ENCODE results near the gene ANKRD33B. TPM values are rescaled to one million over a fixed set of nuclear protein-coding genes. Genes with fewer than 3 reads are reported as not detected.

Gene ANKRD33B
- total RNA-seq, 2 donors from 2014 or later = 10.9 to 18.9 TPM

DNA sequence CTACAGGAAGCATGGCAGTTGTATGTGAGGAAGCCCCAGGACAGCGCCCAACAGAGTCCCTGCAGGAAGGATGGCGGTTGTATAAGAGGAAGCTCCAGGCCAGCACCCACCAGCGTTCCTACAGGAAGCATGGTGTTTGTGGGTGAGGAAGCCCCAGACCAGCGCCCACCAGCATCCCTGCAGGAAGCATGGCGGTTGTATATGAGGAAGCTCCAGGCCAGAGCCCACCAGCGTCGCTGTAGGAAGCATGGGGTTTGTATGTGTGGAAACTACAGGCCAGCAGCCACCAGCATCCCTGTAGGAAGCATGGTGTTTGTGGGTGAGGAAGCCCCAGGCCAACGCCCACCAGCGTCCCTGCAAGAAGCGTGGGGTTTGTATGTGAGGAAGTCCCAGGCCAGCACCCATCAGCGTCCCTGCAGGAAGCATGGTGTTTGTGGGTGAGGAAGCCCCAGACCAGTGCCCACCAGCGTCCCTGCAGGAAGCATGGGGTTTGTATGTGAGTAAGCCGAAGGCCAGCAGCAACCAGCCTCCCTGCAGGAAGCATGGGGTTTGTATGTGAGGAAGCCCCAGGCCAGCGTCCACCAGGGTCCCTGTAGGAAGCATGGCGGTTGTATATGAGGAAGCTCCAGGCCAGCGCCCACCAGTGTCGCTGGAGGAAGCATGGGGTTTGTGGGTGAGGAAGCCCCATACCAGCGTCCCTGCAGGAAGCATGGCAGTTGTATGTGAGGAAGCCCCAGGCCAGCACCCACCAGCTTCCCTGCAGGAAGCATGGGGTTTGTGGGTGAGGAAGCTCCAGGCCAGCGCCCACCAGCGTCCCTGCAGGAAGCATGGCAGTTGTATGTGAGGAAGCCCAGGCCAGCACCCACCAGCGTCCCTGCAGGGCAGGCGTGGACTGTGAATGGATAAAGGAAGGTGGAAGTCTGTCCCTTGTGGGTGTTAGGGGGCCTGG lies 118.1 kb downstream of the ANKRD33B start:
- Mint-ChIP-seq H3K27ac (peak overlapping the region; percentile 20 to 47), H3K36me3 (peaks cover 23% of the 10 kb centered on the region), H3K4me3 (peak overlapping the region; percentile 41), H3K27me3 (no peaks in the 10 kb centered on the region), H3K9me3 (no peaks in the 10 kb centered on the region), H3K4me1 (ENCODE audit: low read depth in 2 of 2) (peaks cover 37 to 53% of the 10 kb centered on the region in 2 donors)
- ATAC-seq (peak in 1 of 2 donors; percentile 57), DNase-seq (ENCODE audit: low spot score) (no peak)

- Mint-ChIP-seq H3K4me3 (no peak overlapping the region), H3K36me3 (peaks cover 14% of the 10 kb centered on the region), H3K9me3 (no peaks in the 10 kb centered on the region), H3K27me3 (no peaks in the 10 kb centered on the region), H3K27ac (peak overlapping the region; percentile 40 to 47), H3K4me1 (ENCODE audit: low read depth in 2 of 2) (peaks cover 37 to 53% of the 10 kb centered on the region in 2 donors)
- peak; percentile 19 to 22 for ATAC-seq
- DNase-seq (ENCODE audit: low spot score) = no peak
These were observed 119.1 kb downstream of the ANKRD33B start for GRCh38 chr5:10682801-10683525.

DNA sequence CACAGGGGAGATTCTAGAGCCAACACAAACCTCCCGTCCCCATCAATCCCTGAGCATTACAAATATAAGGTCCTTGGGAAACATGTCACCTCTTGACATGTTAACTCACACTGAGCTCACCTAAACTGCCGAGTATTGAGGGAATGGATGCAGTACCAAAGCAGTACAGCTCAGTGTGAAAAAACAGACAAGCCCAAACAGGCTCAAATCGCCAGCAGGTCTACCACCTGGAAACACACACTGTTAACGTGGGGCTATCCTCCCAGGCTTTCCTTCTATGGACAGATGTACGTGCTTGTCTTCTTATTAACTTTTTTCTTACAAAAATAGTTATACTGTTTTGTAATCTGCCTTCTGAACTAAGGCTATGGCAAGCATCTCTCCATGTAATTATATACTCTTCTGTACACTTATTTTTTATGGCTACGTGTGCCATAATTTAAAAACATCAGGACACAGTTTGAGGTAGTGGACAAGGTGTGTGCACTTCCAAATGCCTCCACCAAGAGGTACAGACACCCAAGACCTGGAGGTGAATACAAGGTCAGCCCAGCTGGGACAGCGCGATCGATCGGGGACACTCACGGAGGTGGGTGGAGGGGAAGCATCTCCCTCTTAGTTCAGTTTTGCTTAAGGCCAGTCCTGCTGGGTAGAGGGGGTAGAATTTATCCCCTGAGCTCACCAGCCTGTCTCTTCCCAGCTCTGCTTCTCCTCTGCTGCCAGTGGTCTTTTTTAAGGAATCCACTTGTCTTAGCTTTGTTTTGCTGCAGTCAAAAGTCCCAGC lies 120.6 kb downstream of the ANKRD33B start:
- Mint-ChIP-seq H3K9me3 (no peaks in the 10 kb centered on the region), H3K4me3 (no peak overlapping the region), H3K27me3 (no peaks in the 10 kb centered on the region), H3K36me3 (peaks cover 11% of the 10 kb centered on the region), H3K4me1 (ENCODE audit: low read depth in 2 of 2) (peaks cover 41 to 58% of the 10 kb centered on the region in 2 donors), H3K27ac (peak overlapping the region; percentile 50 to 56)
- ATAC-seq (peak in 1 of 2 donors; percentile 3), DNase-seq (ENCODE audit: low spot score) (no peak)

- peaks cover 11% of the 10 kb centered on the region for H3K36me3 Mint-ChIP-seq
- no peak for DNase-seq (ENCODE audit: low spot score)
- no peaks in the 10 kb centered on the region for H3K27me3 Mint-ChIP-seq
- H3K9me3 Mint-ChIP-seq = no peaks in the 10 kb centered on the region
- H3K4me1 Mint-ChIP-seq (ENCODE audit: low read depth in 2 of 2) = peaks cover 41 to 60% of the 10 kb centered on the region in 2 donors
- no peak overlapping the region for H3K4me3 Mint-ChIP-seq
- H3K27ac Mint-ChIP-seq = peak overlapping the region; percentile 0 to 56
- ATAC-seq = peak in 1 of 2 donors; percentile 48
These were observed 121.2 kb downstream of the ANKRD33B start for GRCh38 chr5:10685115-10685521.

DNA sequence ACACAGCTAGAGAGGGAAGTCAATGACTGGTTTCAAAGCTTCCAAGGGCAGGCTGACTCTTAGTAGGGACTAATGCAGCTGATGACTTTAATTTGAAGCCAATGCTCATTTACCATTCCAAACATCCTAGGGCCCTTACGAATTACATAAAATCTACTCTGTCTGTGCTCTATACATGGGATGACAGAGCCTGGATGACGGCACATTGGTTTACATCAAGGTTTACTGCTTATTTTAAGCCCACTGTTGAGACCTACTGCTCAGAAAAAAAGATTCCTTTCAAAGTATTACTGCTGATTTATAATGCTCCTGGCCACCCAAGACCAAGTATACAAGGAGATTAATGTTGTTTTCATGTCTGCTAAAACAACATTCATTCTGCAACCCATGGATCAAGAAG lies 123.0 kb downstream of the ANKRD33B start:
- peaks cover 6% of the 10 kb centered on the region for H3K36me3 Mint-ChIP-seq
- ATAC-seq (no peak), DNase-seq (ENCODE audit: low spot score) (no peak)
- no peak overlapping the region for H3K27ac Mint-ChIP-seq
- H3K9me3 Mint-ChIP-seq = no peaks in the 10 kb centered on the region
- no peaks in the 10 kb centered on the region for H3K27me3 Mint-ChIP-seq
- H3K4me3 Mint-ChIP-seq = no peak overlapping the region
- peaks cover 34 to 45% of the 10 kb centered on the region in 2 donors for H3K4me1 Mint-ChIP-seq (ENCODE audit: low read depth in 2 of 2)

DNA sequence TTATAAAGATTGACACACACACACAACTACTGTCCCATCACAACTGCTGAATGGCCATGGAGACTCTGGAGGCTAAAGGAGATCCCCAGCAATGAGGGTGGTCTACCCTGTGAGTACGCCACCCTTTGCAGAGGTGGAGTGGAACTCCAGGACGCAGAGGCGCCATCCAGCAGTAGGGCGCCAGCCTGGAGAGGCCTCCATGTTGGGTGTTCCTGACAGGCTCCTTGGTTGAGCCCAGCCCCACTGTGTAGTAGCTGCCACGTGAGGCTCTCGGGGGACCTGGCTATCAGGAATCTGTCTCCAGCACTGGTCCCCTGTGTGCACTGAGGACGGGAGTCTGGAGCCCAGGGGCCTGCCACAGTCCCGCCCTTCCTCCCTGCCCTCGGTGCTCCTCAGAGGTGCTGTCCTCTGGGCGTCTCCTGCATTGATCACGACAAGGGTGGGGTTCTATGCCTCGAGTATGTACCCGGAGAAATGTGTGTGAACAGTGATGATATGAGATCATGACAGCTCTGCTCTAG lies 124.8 kb downstream of the ANKRD33B start:
- H3K4me1 Mint-ChIP-seq (ENCODE audit: low read depth in 2 of 2) = peaks cover 19 to 28% of the 10 kb centered on the region in 2 donors
- H3K36me3 Mint-ChIP-seq = peaks cover 6% of the 10 kb centered on the region
- ATAC-seq (peak in 1 of 2 donors; percentile 36), DNase-seq (ENCODE audit: low spot score) (no peak)
- H3K4me3 Mint-ChIP-seq = no peak overlapping the region
- no peaks in the 10 kb centered on the region for H3K9me3 Mint-ChIP-seq
- H3K27me3 Mint-ChIP-seq = no peaks in the 10 kb centered on the region
- H3K27ac Mint-ChIP-seq = peak overlapping the region; percentile 32 to 48

GRCh38 chr5:10689391-10690081 lies 125.7 kb downstream of the ANKRD33B start:
- Mint-ChIP-seq H3K27me3 (no peaks in the 10 kb centered on the region), H3K4me3 (no peak overlapping the region), H3K27ac (peak overlapping the region; percentile 32 to 48), H3K4me1 (ENCODE audit: low read depth in 2 of 2) (peaks cover 18 to 27% of the 10 kb centered on the region in 2 donors), H3K9me3 (no peaks in the 10 kb centered on the region), H3K36me3 (peaks cover 6% of the 10 kb centered on the region)
- DNase-seq (ENCODE audit: low spot score) (no peak), ATAC-seq (peak; percentile 57 to 62)

GRCh38 chr5:10690460-10691440 lies 126.9 kb downstream of the ANKRD33B start:
- H3K4me3 Mint-ChIP-seq = no peak overlapping the region
- DNase-seq (ENCODE audit: low spot score) (no peak), ATAC-seq (no peak)
- peaks cover 25% of the 10 kb centered on the region in 2 donors for H3K4me1 Mint-ChIP-seq (ENCODE audit: low read depth in 2 of 2)
- H3K9me3 Mint-ChIP-seq = no peaks in the 10 kb centered on the region
- peaks cover 6% of the 10 kb centered on the region for H3K36me3 Mint-ChIP-seq
- H3K27me3 Mint-ChIP-seq = no peaks in the 10 kb centered on the region
- H3K27ac Mint-ChIP-seq = no peak overlapping the region

DNA sequence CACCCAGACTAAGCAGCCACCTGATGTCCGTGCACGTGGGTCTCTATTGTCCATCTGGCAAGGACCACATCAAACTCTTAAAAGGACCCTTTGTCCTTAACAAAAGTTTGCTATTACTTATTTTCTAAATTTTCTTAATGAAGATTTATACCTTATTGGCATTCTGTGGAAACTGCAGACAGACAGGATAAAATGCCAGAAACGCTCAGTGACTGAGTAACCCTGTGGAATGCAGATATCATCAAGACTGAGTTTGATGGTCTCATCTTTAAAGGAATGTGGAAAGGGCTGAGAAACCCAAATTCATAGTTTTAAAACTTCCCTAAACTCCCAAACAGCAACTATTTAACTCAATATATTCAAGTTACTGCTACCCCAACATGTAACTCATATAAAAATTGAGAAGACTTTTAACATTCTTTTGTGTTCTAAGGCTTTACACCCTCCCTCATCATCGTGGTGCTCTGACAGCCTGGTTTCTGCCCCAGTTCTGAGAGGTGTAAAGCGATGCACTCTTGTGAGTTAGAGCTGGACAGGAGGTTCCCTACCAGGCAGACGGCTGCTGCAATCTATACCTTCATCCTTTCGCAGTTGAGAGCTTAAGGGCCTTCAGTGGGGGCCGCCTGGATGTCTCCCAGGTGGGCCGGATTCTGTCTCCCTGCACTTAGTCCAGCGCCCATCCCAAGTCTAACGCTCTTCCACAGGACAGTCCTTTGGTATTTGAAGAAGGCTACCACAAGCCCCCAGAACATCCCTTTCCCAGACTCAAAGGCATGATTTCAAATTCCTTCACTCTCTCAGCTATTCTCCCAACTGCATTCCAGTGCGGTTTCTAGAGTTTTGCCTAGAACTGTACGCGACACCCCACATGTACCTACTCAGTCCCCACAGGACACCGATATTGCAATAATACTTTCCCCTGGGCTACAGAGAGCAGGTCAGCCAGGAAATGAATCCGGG lies 128.2 kb downstream of the ANKRD33B start:
- DNase-seq (ENCODE audit: low spot score) (no peak), ATAC-seq (no peak)
- H3K9me3 Mint-ChIP-seq = no peaks in the 10 kb centered on the region
- H3K27ac Mint-ChIP-seq = no peak overlapping the region
- H3K4me1 Mint-ChIP-seq (ENCODE audit: low read depth in 2 of 2) = peaks cover 28 to 30% of the 10 kb centered on the region in 2 donors
- no peak overlapping the region for H3K4me3 Mint-ChIP-seq
- H3K27me3 Mint-ChIP-seq = no peaks in the 10 kb centered on the region
- H3K36me3 Mint-ChIP-seq = no peaks in the 10 kb centered on the region

DNA sequence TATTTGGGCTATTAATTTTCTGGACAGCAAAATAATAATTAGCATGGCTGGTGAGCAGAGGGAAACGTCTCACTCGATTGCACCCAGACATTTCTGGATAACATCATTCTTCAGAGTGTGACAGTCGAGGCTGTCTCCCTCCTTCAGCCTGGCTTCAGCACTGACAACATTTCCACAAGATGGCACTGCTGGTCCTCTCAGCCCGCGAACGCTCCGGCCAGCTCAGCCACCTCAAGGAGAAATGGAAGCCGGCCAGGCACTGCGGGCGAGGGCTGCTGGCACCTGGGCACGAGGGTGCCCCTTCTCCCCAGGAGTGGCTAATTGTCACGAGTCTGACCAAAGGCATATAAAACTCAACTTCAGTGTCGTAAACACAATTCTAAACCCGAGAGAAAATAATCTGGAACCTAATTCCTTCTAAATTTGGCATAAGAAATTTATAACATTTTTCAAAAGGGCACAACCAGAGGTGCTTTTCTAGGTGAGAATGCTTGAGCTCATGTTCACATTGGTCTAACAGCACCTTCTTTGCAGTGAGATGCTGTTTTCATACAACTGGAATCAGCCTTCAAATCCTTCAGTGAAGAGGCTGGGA lies 131.3 kb downstream of the ANKRD33B start:
- no peak for DNase-seq (ENCODE audit: low spot score)
- peak overlapping the region; percentile 46 to 69 for H3K27ac Mint-ChIP-seq
- no peaks in the 10 kb centered on the region for H3K27me3 Mint-ChIP-seq
- peak; percentile 55 to 69 for ATAC-seq
- H3K4me3 Mint-ChIP-seq = peak overlapping the region; percentile 15
- H3K36me3 Mint-ChIP-seq = no peaks in the 10 kb centered on the region
- peaks cover 21 to 25% of the 10 kb centered on the region in 2 donors for H3K4me1 Mint-ChIP-seq (ENCODE audit: low read depth in 2 of 2)
- H3K9me3 Mint-ChIP-seq = no peaks in the 10 kb centered on the region

Measured in natural killer cell treated with Interleukin-12 subunit alpha and Interleukin-12 subunit beta and Interleukin-15 and Interleukin-18, amount 100 ng/mL, for 72 hours (primary cell).